ENCODE results near the gene SLC36A1. TPM values are rescaled to one million over a fixed set of nuclear protein-coding genes. Genes with fewer than 3 reads are reported as not detected.
A peak's percentile ranks its signal among the peaks of the same experiment; 100 is the strongest.

SLC36A1 gene
- total RNA-seq, 2 donors from 2014 or later = 7.7 to 37.7 TPM

DNA sequence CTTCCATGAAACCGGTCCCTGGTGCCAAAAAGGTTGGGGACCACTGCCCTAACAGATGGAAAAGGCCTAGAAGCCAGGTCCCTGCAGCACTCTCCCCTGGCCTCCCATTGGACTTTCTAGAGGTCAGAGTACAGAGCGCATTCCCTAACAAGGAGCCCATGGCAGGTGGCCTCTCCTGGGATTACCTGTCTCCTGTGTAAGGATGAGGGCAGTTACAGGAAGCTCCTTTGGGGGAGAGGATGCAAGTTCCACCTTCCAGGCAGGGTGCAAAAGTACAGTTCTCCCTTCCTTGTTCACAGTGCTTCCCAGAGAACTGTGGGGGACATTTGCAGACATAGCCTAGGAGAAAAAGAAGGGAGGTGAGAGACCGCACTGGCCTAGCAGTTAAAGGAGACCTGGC is 62.4 kb downstream of the SLC36A1 start:
- TF ChIP-seq POLR2A (IDR thresholded peaks at IDR 0.05) = no peak
- TF ChIP-seq, protein P1, sequence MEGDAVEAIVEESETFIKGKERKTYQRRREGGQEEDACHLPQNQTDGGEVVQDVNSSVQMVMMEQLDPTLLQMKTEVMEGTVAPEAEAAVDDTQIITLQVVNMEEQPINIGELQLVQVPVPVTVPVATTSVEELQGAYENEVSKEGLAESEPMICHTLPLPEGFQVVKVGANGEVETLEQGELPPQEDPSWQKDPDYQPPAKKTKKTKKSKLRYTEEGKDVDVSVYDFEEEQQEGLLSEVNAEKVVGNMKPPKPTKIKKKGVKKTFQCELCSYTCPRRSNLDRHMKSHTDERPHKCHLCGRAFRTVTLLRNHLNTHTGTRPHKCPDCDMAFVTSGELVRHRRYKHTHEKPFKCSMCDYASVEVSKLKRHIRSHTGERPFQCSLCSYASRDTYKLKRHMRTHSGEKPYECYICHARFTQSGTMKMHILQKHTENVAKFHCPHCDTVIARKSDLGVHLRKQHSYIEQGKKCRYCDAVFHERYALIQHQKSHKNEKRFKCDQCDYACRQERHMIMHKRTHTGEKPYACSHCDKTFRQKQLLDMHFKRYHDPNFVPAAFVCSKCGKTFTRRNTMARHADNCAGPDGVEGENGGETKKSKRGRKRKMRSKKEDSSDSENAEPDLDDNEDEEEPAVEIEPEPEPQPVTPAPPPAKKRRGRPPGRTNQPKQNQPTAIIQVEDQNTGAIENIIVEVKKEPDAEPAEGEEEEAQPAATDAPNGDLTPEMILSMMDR (IDR thresholded peaks at IDR 0.05) = no peak
- TF ChIP-seq POLR2AphosphoS5 (IDR thresholded peaks at IDR 0.05) = no peak
- whole genome bisulfite sequencing = 92% methylated on average over 3 of the region's 3 CpGs
- Histone ChIP-seq H3K27me3 (replicated peaks; ENCODE audit: insufficient read depth) (no peaks in the 10 kb centered on the region), H3K4me3 (no peak overlapping the region), H3K27ac (no peak overlapping the region), H3K36me3 (no peaks in the 10 kb centered on the region), H3K4me1 (replicated peaks) (no peaks in the 10 kb centered on the region), H3K9me3 (no peaks in the 10 kb centered on the region)
- intact Hi-C loops (cut with DNase I) = no loop called here
- DNase-seq (ENCODE audit: low spot score) = no peak

DNA sequence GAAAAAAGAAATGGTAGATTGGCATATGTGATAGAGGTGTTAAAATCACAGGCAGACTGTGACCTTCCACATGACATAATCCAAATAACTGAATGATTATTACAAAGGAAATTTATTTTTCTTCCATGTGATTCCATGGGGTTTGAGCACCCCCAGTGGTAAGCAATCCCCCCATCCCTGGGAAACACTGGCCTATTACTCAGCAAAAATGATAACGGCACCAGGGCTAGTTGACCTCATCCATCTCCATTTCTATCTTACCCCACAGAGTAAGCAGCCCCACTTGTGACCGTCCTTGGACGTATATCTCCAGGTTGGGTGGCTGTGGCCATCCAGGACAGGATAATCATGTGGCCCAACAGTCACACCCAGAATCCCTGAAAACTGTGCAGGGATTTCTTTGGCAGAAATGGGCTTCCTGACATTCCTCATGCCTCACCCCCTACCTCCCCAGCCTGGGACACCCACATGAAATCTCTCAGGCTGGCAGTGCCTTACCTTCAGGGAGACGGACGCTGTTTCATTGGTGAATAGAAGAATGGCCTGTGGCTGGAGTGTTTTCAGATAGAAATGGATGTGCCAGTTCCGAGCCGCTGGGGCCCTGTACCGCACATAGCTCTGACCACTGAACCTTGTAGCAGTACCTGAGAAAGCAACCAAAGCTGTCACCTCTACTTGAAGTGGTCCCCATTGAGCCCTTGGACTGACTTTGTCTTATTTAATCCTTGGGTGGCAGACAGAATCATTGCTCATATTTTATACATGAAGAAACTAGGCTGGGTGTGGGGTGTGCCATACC is 69.9 kb downstream of the SLC36A1 start:
- Histone ChIP-seq H3K27ac (no peak overlapping the region), H3K4me3 (no peak overlapping the region), H3K27me3 (replicated peaks; ENCODE audit: insufficient read depth) (no peaks in the 10 kb centered on the region), H3K4me1 (replicated peaks) (no peaks in the 10 kb centered on the region), H3K36me3 (no peaks in the 10 kb centered on the region), H3K9me3 (no peaks in the 10 kb centered on the region)
- TF ChIP-seq, protein P1 (IDR thresholded peaks at IDR 0.05) = no peak
- TF ChIP-seq POLR2AphosphoS5 (IDR thresholded peaks at IDR 0.05) (no peak), POLR2A (IDR thresholded peaks at IDR 0.05) (no peak)
- no peak for DNase-seq (ENCODE audit: low spot score)
- 97% methylated on average over 8 of the region's 8 CpGs for WGBS
- intact Hi-C loops (cut with DNase I) = no loop called here

DNA sequence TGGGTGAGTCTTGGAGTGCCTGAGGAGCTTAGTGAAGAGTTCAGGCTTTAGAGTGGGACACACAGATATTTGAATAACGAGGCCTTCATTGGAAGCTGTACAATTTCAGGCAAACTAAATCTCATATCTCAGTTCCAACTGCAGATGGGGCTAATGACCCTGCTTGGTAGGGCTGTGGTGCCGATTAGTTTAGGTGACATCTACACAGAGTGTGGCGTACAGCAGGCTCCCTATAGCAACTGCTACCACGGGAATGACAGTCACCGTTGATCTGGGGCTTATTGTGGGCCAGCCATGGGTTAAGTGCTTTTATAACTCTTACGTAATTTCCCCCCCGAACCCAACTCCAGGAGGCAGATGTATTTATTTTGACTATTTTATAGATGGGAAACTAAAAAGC is 72.9 kb downstream of the SLC36A1 start:
- WGBS = 61% methylated on average over 7 of the region's 7 CpGs
- Histone ChIP-seq H3K9me3 (no peaks in the 10 kb centered on the region), H3K27me3 (replicated peaks; ENCODE audit: insufficient read depth) (no peaks in the 10 kb centered on the region), H3K4me3 (no peak overlapping the region), H3K36me3 (no peaks in the 10 kb centered on the region), H3K4me1 (replicated peaks) (no peaks in the 10 kb centered on the region), H3K27ac (no peak overlapping the region)
- no peak for DNase-seq (ENCODE audit: low spot score)
- intact Hi-C loops (cut with DNase I) = no loop called here
- TF ChIP-seq POLR2A (IDR thresholded peaks at IDR 0.05) (no peak), POLR2AphosphoS5 (IDR thresholded peaks at IDR 0.05) (no peak)
- TF ChIP-seq, protein P1 (IDR thresholded peaks at IDR 0.05) = no peak

DNA sequence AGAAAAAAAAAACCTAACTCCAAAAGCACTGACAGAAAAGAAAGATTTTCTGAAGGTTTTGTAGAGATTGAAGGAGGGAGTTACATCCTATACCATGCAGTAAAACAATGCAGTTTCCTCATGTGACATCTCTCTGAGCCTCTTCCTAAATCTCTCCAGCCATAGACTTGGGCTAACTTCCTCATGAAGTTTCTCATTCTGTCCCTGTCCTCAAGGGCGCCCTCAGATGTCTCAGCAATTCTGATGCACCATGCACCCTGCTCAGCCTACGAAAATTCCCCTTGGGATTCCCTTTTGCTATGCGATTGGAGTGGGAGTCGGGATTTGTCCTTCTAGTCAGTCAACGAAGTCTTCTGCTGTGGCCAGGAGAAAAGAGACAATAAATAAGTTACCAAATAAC is 74.8 kb downstream of the SLC36A1 start:
- Histone ChIP-seq H3K36me3 (no peaks in the 10 kb centered on the region), H3K9me3 (no peaks in the 10 kb centered on the region), H3K4me1 (replicated peaks) (no peaks in the 10 kb centered on the region), H3K27me3 (replicated peaks; ENCODE audit: insufficient read depth) (no peaks in the 10 kb centered on the region), H3K4me3 (no peak overlapping the region), H3K27ac (no peak overlapping the region)
- intact Hi-C loops (cut with DNase I) = no loop called here
- DNase-seq (ENCODE audit: low spot score) = no peak
- 89% methylated on average over 5 of the region's 5 CpGs for WGBS
- TF ChIP-seq POLR2AphosphoS5 (IDR thresholded peaks at IDR 0.05) (no peak), POLR2A (IDR thresholded peaks at IDR 0.05) (no peak)
- TF ChIP-seq, protein P1 (IDR thresholded peaks at IDR 0.05) = no peak

DNA sequence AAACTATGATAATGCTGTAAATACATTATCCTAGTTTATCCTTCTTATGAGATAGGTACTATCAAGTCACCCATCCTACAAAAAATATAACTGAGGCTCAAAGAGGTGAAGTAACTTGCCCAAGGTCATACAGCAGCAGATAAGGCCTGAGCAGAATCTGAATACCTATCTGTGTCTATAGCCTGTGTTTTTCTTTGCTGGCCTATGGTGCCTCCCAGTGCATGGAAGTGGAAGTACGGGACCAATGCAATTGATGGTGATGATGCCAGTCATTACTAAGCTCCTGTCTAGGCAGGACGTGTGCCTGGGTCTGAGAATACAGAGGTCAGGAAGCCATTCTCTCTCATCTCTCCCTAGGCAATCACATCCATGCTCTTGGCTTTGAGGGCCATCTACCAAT is 75.9 kb downstream of the SLC36A1 start:
- intact Hi-C loops (cut with DNase I) = no loop called here
- no peaks in the 10 kb centered on the region for H3K36me3 ChIP-seq
- H3K4me1 ChIP-seq (replicated peaks) = no peaks in the 10 kb centered on the region
- DNase-seq (ENCODE audit: low spot score) = no peak
- H3K4me3 ChIP-seq = no peak overlapping the region
- 73% methylated on average over 2 of the region's 2 CpGs for WGBS
- TF ChIP-seq POLR2A (IDR thresholded peaks at IDR 0.05) = no peak
- TF ChIP-seq, protein P1 (IDR thresholded peaks at IDR 0.05) = peak in 2 of 4 experiments; percentile 26 to 45
- no peaks in the 10 kb centered on the region for H3K27me3 ChIP-seq (replicated peaks; ENCODE audit: insufficient read depth)
- H3K9me3 ChIP-seq = no peaks in the 10 kb centered on the region
- H3K27ac ChIP-seq = no peak overlapping the region
